Subcutaneous abdominal adipose tissue (tissue), 5 donors: ENCODE data around the gene VPS13D.

Experiments used
- H3K27ac ChIP-seq: one replicate; pipeline ENCODE4 v1.7.0; 2013; ENCODE audit warnings: low read depth, mild to moderate bottlenecking, inconsistent platforms, low read length, moderate library complexity
- H3K27me3 ChIP-seq, 5 donors: one replicate each; pipeline ENCODE4 v1.7.0; 2013; ENCODE audit warnings: low read length in 5 of 5, inconsistent platforms in 1 of 5; ENCODE audit not compliant: control insufficient read depth in 5 of 5, insufficient read depth in 4 of 5
- H3K36me3 ChIP-seq, 5 donors: one replicate each; pipeline ENCODE4 v1.7.0; 2013; ENCODE audit warnings: low read length in 5 of 5; ENCODE audit not compliant: control insufficient read depth in 5 of 5, insufficient read depth in 5 of 5
- H3K4me1 ChIP-seq, 5 donors: one replicate each; pipeline ENCODE4 v1.7.0; 2013; ENCODE audit warnings: low read length in 5 of 5, mild to moderate bottlenecking in 3 of 5, moderate library complexity in 1 of 5; ENCODE audit not compliant: control insufficient read depth in 5 of 5, insufficient read depth in 5 of 5
- H3K4me3 ChIP-seq, 5 donors: one replicate each; pipeline ENCODE4 v1.7.0; 2013; ENCODE audit warnings: low read length in 5 of 5, low read depth in 1 of 5
- H3K9ac ChIP-seq, 5 donors: one replicate each; pipeline ENCODE4 v1.7.0; 2013; ENCODE audit warnings: low read length in 5 of 5, mild to moderate bottlenecking in 4 of 5, moderate library complexity in 3 of 5
- H3K9me3 ChIP-seq, 5 donors: one replicate each; pipeline ENCODE4 v1.7.0; 2013; ENCODE audit warnings: low read length in 5 of 5; ENCODE audit not compliant: control insufficient read depth in 5 of 5
- donor health status: healthy.
- donor health status: healthy.
- donor health status: healthy.
- donor health status: healthy.
- donor health status: healthy.

VPS13D gene

DNA sequence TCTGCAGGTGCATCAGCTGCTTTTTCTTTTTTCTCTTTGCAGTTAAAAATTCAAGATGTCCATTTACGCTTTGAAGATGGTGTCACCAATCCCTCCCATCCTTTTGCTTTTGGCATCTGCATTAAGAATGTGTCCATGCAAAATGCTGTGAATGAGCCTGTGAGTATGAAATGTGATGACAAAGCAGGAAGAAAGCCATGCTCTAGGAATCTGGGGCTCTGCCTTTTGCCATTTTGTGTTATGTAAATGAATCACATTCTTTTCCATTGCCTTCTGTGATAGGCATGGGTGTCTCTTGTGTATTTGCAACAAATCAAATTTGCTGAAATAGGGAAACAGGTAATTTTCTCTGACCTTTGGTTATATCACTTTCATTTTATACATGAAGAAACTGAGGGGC, 19.4 kb downstream of the VPS13D start:
- H3K9me3 ChIP-seq: no peaks in the 10 kb centered on the region
- peaks cover 33 to 80% (median 68%) of the 10 kb centered on the region in 5 donors for H3K36me3 ChIP-seq
- H3K27ac ChIP-seq: no peak overlapping the region
- H3K9ac ChIP-seq: no peak overlapping the region
- peaks cover 0 to 5% (median 0%) of the 10 kb centered on the region in 5 donors for H3K4me1 ChIP-seq
- H3K27me3 ChIP-seq: no peaks in the 10 kb centered on the region
- no peak overlapping the region for H3K4me3 ChIP-seq

DNA sequence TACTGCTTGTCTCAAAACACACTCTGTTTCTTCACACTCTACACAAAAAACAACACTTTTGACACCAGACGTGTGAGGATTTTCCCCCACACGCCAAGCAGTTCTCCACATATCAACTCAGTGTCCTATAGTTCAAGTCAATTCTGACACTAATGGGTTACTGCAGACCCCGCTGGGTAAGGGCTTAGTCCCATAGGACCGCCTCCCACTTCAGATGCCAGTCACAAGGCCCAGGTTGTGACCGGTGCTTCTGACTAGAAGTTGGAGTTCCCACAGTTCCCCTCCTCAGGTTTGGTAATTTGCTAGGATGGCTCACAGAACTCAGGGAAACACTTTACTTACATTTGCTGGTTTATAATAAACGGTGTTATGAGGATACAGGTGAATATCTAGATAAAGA, 19.9 kb downstream of the VPS13D start:
- Histone ChIP-seq H3K9me3 (no peaks in the 10 kb centered on the region), H3K4me1 (peaks cover 0 to 5% (median 0%) of the 10 kb centered on the region in 5 donors), H3K4me3 (no peak overlapping the region), H3K36me3 (peaks cover 29 to 78% (median 64%) of the 10 kb centered on the region in 5 donors), H3K9ac (no peak overlapping the region), H3K27ac (no peak overlapping the region), H3K27me3 (no peaks in the 10 kb centered on the region)

DNA sequence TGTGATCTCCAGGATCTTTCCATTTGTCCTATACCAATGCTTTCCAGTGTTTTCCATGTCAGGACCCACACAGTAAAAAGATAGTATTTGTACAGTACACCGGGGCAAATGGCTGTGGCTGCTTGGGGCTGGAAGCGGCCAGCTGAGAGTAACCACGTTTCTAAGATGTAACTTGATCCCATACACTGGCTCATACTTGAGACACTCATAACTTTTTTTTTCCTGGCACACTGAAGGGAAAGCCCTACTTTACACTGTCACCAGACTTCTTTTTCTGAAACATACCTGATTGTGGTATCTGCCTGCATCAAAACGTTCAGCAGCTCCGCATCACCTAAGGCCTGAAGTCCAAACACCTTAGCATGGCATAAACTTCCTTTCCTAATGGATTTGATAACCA, 21.6 kb downstream of the VPS13D start:
- no peak overlapping the region for H3K27ac ChIP-seq
- H3K27me3 ChIP-seq: no peaks in the 10 kb centered on the region
- H3K4me3 ChIP-seq: no peak overlapping the region
- peaks cover 0 to 4% (median 0%) of the 10 kb centered on the region in 5 donors for H3K4me1 ChIP-seq
- peaks cover 25 to 77% (median 55%) of the 10 kb centered on the region in 5 donors for H3K36me3 ChIP-seq
- H3K9ac ChIP-seq: no peak overlapping the region
- no peaks in the 10 kb centered on the region for H3K9me3 ChIP-seq

DNA sequence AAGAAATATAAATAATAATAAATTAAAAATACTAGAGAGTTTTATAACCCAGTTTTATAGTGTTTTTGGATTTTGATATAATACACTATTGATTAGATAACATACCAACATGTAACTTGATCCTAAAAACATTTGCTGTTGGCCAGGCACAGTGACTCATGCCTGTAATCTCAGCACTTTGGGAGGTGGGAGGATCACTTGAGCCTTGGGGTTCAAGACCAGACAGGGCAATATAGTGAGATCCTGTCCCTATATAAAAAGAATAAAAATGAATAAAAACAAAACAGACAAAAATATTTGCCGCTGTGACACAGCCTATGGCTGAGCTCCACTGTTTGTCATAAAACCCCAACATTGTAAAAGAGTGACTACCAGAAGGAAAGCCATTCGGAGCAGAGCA, 26.1 kb downstream of the VPS13D start:
- peaks cover 32 to 88% (median 68%) of the 10 kb centered on the region in 5 donors for H3K36me3 ChIP-seq
- no peak overlapping the region for H3K27ac ChIP-seq
- H3K4me1 ChIP-seq: no peaks in the 10 kb centered on the region
- H3K4me3 ChIP-seq: no peak overlapping the region
- H3K27me3 ChIP-seq: no peaks in the 10 kb centered on the region
- H3K9ac ChIP-seq: no peak overlapping the region
- H3K9me3 ChIP-seq: no peaks in the 10 kb centered on the region

DNA sequence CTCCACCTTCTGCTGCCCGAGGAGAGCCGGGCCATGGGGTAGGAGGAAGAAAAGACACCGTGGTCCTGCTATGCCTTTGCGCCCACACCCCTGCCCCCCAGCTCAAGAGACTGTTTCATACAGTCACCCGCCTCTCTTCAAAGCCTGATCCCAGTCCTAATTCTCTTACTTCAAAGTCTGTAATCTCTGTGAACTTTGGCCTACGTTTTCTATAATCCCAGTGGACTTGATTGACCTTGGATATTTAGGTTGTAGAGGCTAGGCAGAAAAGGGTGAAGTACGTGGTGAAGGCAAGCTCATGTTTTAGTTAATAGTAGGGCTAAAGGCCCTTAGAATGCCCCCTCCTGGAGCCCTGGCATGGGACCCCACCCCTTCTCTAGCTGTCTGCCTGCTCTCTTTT, 28.4 kb downstream of the VPS13D start:
- H3K36me3 ChIP-seq: peaks cover 45 to 94% (median 75%) of the 10 kb centered on the region in 5 donors

DNA sequence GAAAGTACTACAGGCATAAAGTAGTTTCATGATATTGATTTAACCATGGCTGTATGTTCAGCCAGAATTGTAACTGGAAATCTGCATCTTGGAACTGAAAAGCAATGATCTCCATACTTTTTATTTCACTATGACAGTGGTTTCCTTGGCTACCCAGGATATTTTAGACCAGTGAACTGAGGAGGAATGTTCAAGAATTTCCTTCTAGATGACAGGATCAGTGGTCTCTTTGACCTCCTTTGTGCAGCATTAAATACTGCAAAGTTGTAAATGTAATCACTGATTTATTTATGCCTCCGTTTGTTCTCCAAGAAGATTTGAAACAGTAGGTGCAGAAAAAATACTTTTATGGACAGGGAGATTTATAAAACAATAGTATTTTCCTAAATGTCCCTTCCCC, 39.5 kb downstream of the VPS13D start:
- H3K27me3 ChIP-seq: no peaks in the 10 kb centered on the region
- no peak overlapping the region for H3K4me3 ChIP-seq
- H3K27ac ChIP-seq: no peak overlapping the region
- H3K9ac ChIP-seq: peak overlapping the region in 1 of 5 donors; percentile 16
- H3K9me3 ChIP-seq: peaks cover 0 to 6% (median 0%) of the 10 kb centered on the region in 5 donors
- peaks cover 60 to 90% (median 79%) of the 10 kb centered on the region in 5 donors for H3K36me3 ChIP-seq
- no peaks in the 10 kb centered on the region for H3K4me1 ChIP-seq

More for the DNA sequence above, 28.4 kb downstream of the VPS13D start:
- no peaks in the 10 kb centered on the region for H3K4me1 ChIP-seq
- no peak overlapping the region for H3K4me3 ChIP-seq
- no peaks in the 10 kb centered on the region for H3K27me3 ChIP-seq
- H3K9ac ChIP-seq: no peak overlapping the region
- no peak overlapping the region for H3K27ac ChIP-seq
- no peaks in the 10 kb centered on the region for H3K9me3 ChIP-seq

DNA sequence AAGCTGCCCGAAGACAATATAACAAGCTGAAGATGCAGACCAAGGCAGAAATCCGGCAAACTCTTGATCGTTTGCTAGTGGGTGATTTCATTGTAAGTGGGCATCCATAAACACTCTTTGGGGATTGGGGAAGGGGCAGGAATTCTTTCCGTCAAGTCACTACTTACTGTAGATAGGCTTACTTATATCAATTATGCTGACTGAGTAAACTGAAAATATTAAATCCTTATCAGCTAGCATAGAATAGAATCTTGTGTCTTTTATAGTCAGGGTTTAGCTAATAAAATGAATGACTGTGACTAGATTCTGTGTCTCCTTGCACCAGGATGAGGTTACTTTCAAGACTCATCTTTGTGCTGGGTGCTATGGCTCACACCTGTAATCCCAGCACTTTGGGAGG, 41.2 kb downstream of the VPS13D start:
- H3K9ac ChIP-seq: no peak overlapping the region
- no peaks in the 10 kb centered on the region for H3K4me1 ChIP-seq
- no peak overlapping the region for H3K4me3 ChIP-seq
- H3K9me3 ChIP-seq: no peaks in the 10 kb centered on the region
- H3K27ac ChIP-seq: no peak overlapping the region
- H3K27me3 ChIP-seq: no peaks in the 10 kb centered on the region
- H3K36me3 ChIP-seq: peaks cover 53 to 82% (median 70%) of the 10 kb centered on the region in 5 donors

DNA sequence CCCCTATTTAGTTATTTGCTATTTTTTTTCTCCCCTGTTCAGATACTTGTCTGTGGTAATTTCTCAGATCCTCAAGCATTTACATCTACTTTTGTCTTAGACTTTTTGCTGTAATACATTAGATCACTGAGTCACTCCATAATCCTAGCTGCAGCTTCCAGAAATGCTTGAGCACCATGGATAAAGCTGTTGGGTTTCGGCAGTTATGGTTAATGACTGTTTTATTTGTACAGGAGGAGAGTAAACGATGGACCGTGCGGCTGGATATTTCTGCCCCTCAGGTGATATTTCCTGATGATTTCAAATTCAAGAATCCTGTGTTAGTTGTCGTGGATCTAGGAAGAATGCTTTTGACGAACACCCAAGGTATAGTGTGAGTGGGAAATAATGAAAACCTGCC, 42.9 kb downstream of the VPS13D start:
- Histone ChIP-seq H3K4me3 (no peak overlapping the region), H3K27ac (no peak overlapping the region), H3K36me3 (peaks cover 48 to 88% (median 75%) of the 10 kb centered on the region in 5 donors), H3K4me1 (no peaks in the 10 kb centered on the region), H3K9ac (no peak overlapping the region), H3K9me3 (no peaks in the 10 kb centered on the region), H3K27me3 (no peaks in the 10 kb centered on the region)

DNA sequence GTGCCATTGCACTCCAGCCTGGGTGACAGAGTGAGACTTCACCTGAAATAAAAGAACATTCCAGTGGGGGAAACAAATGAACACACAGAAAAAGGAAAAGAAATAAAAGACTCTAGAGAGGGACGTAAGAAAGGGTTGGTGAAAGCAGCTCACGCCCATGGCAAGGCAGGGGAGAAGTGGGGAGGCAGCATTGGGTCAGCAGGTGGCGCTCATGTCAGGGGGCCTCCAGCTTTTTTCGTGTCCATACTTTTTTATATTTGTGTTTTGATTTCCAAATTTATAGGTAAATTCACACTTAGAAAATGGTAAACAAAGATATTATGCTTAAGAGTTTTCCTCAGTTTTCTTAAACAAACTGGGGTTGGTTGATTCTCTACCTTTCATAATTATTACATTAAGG, 45.5 kb downstream of the VPS13D start:
- Histone ChIP-seq H3K4me1 (no peaks in the 10 kb centered on the region), H3K4me3 (no peak overlapping the region), H3K36me3 (peaks cover 49 to 87% (median 67%) of the 10 kb centered on the region in 5 donors), H3K27me3 (no peaks in the 10 kb centered on the region), H3K27ac (no peak overlapping the region), H3K9ac (no peak overlapping the region), H3K9me3 (no peaks in the 10 kb centered on the region)

DNA sequence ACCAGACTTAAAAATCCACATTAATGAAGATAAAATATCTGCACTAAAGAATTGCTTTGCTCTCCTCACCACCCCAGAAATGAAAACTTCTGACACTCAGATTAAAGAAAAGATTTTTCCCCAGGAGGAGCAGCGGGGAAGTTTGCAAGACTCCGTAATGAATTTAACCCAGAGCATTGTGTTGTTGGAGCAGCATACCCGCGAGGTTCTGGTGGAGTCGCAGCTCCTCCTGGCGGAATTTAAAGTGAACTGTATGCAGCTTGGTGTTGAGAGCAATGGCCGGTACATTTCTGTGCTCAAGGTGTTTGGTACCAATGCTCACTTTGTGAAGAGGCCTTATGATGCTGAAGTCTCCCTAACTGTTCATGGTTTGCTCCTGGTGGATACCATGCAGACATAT, 46.4 kb downstream of the VPS13D start:
- no peak overlapping the region for H3K27ac ChIP-seq
- no peaks in the 10 kb centered on the region for H3K4me1 ChIP-seq
- H3K9me3 ChIP-seq: no peaks in the 10 kb centered on the region
- no peak overlapping the region for H3K9ac ChIP-seq
- H3K27me3 ChIP-seq: no peaks in the 10 kb centered on the region
- no peak overlapping the region for H3K4me3 ChIP-seq
- peaks cover 47 to 83% (median 60%) of the 10 kb centered on the region in 5 donors for H3K36me3 ChIP-seq

DNA sequence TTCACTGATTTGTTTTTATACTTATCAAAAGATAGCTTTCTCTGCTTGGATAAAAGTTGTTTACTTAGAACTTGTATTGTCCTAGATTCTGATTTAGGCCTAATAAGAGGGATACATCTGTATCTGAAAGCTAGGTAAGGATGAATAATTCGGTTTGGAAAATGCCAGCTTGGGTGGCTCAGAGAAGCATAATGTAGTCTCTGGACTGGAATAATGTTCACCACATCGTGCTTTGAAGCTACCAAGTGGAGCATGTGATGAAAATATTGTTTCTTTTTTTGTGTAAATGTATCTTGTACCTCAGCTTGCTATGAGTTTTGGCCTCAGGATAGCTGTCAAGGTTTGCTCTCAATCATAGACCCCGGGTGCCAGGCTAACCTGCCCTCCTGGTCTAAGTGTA, 49.2 kb downstream of the VPS13D start:
- no peak overlapping the region for H3K9ac ChIP-seq
- H3K27me3 ChIP-seq: no peaks in the 10 kb centered on the region
- H3K4me1 ChIP-seq: peaks cover 0 to 3% (median 0%) of the 10 kb centered on the region in 5 donors
- peaks cover 47 to 81% (median 60%) of the 10 kb centered on the region in 5 donors for H3K36me3 ChIP-seq
- H3K9me3 ChIP-seq: no peaks in the 10 kb centered on the region
- H3K27ac ChIP-seq: no peak overlapping the region
- H3K4me3 ChIP-seq: no peak overlapping the region
